Heart right ventricle (tissue), 16 donors: Measurements from ENCODE around the gene CALHM1. TPM values are rescaled to one million over a fixed set of nuclear protein-coding genes. Genes with fewer than 3 reads are reported as not detected.
A peak's percentile ranks its signal among the peaks of the same experiment; 100 is the strongest.

ENCODE experiments used
- ATAC-seq, 8 donors: fragments of 200-7000 bp; cut with Tn5 transposase; one replicate each; pipeline ENCODE4 v1.9.1; 2020; ENCODE audit warnings: mild to moderate bottlenecking in 8 of 8, moderate library complexity in 8 of 8, moderate number of reproducible peaks in 1 of 8
- DNase-seq, 2 donors: peaks; one replicate each; pipeline ENCODE4 v3.0.0-alpha.2; 2020
- H3K27ac ChIP-seq, 10 donors: fragments of 200-600 bp; sonication (generic) in 2 of 10; one replicate each; pipeline versions ENCODE4 v1.5.0 to v1.8.0; 2020 to 2022; ENCODE audit warnings: mild to moderate bottlenecking in 3 of 10
- H3K27me3 ChIP-seq, 7 donors: fragments of 200-600 bp; one replicate each; pipeline ENCODE4 v1.8.0; 2021 to 2022; ENCODE audit warnings: mild to moderate bottlenecking in 2 of 7
- H3K36me3 ChIP-seq, 9 donors: fragments of 200-600 bp; sonication (generic) in 1 of 9; one replicate each; pipeline versions ENCODE4 v1.5.0 to v1.8.0; 2020 to 2022; ENCODE audit warnings: mild to moderate bottlenecking in 2 of 9
- H3K4me1 ChIP-seq, 9 donors: fragments of 200-600 bp; sonication (generic) in 1 of 9; one replicate each; pipeline versions ENCODE4 v1.5.0 to v1.8.0; 2020 to 2022; ENCODE audit warnings: mild to moderate bottlenecking in 4 of 9
- H3K4me3 ChIP-seq, 10 donors: fragments of 200-600 bp; sonication (generic) in 2 of 10; one replicate each; pipeline versions ENCODE4 v1.5.0 to v1.8.0; 2020 to 2022; ENCODE audit warnings: mild to moderate bottlenecking in 7 of 10, moderate library complexity in 2 of 10
- H3K9me3 ChIP-seq, 11 donors: fragments of 200-600 bp in 10 of 11; sonication (generic) in 2 of 11; one replicate each; pipeline versions ENCODE4 v1.5.0 to v1.8.0; 2013 to 2022; ENCODE audit warnings: mild to moderate bottlenecking in 2 of 11, control low read depth in 1 of 11, moderate library complexity in 1 of 11
- WGBS, 2 donors: extraction: QIAGEN DNeasy Blood & Tissue Kit; methylation state at CpG; one replicate each; pipeline ENCODE4 v1.1.7; 2013; ENCODE audit warnings: inconsistent platforms in 1 of 2; 5-methylcytosine and 5-hydroxymethylcytosine counted together
- intact Hi-C, 10 donors: fragments of 100-400 bp; cut with DNase I; formaldehyde crosslinking; loops; one replicate each; pipeline versions ENCODE4 v1.11.1 to v1.14.2; 2022
- polyA plus RNA-seq, 2 donors: library from polyadenylated mRNA; stranded (reverse); fragments of 200-250 nt; gene quantifications; one replicate each; pipeline ENCODE4 v1.2.3, GENCODE V29; 2013
- total RNA-seq, 10 donors: library from RNA; stranded (reverse); fragmentation: NEBNext Ultra II Directional in 3 of 10; extraction: Animal tissue kit (Norgen Biotek cat#: 25700) in 3 of 10; gene quantifications; one replicate each; pipeline versions ENCODE4 v1.2.1 to v1.2.4, GENCODE V29; 2021 to 2023
- TF ChIP-seq, protein P1 (sequence below), 9 donors: fragments of 200-600 bp; sonication (generic) in 2 of 9; IDR thresholded peaks; one replicate each; pipeline versions ENCODE4 v1.5.0 to v1.8.0; 2021 to 2022; ENCODE audit warnings: antibody characterized with exemption in 9 of 9, mild to moderate bottlenecking in 5 of 9, moderate library complexity in 1 of 9
- donor health status: Arrhythmogenic right ventricular cardiomyopathy.
- donor health status: ischemic (EF 13 %, LVEDD 7.1; RV severe dilation, severe dysfunction).
- donor health status: healthy with polysubstance abuse.
- donor health status: DM: no; HTN: yes; CAD: no.
- donor health status: DM: no; HTN: no; CAD: no.
- donor health status: ischemic (EF 25% LVEDD 6.9; RV normal size, moderate dysfunction).
- donor health status: ischemic (EF 25% LVEDD 5.7; RV mildly dilated, moderate dysfunction).
- donor health status: healthy.
- donor health status: DM: yes; HTN: yes; CAD: no.
- donor health status: Ischemic cardiomyopathy.
- donor health status: ischemic (EF 35%, LVEDD 5.7; RV mildly dilated, moderate dysfunction).
- donor health status: nonischemic (EF 11% LVEDD 7.7; RV severe dilation, severe dysfunction).
- donor health status: DM: yes; HTN: yes; CAD: no.
- donor health status: PGD.
- donor health status: ischemic (EF 29% LVEDD 5.4; RV normal size, mild dysfunction).
- donor health status: nonischemic (EF 23%, LVEDD 6.1; RV moderate dilation, normal function).

CALHM1 gene
- total and polyA plus RNA-seq, 12 donors = not detected

- Histone ChIP-seq H3K36me3 (no peaks in the 10 kb centered on the region), H3K27me3 (no peaks in the 10 kb centered on the region), H3K4me3 (no peak overlapping the region), H3K27ac (no peak overlapping the region), H3K4me1 (peaks cover 0 to 36% (median 0%) of the 10 kb centered on the region in 9 donors), H3K9me3 (no peaks in the 10 kb centered on the region)
- intact Hi-C loops = no loop called here
- TF ChIP-seq, protein P1, sequence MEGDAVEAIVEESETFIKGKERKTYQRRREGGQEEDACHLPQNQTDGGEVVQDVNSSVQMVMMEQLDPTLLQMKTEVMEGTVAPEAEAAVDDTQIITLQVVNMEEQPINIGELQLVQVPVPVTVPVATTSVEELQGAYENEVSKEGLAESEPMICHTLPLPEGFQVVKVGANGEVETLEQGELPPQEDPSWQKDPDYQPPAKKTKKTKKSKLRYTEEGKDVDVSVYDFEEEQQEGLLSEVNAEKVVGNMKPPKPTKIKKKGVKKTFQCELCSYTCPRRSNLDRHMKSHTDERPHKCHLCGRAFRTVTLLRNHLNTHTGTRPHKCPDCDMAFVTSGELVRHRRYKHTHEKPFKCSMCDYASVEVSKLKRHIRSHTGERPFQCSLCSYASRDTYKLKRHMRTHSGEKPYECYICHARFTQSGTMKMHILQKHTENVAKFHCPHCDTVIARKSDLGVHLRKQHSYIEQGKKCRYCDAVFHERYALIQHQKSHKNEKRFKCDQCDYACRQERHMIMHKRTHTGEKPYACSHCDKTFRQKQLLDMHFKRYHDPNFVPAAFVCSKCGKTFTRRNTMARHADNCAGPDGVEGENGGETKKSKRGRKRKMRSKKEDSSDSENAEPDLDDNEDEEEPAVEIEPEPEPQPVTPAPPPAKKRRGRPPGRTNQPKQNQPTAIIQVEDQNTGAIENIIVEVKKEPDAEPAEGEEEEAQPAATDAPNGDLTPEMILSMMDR (IDR thresholded peaks at IDR 0.05) = no peak
- DNase-seq = no peak
- 61 to 69% methylated on average over 32 of the region's 32 CpGs for WGBS, 2 donors
- ATAC-seq = no peak
These were observed 14.6 kb upstream of the CALHM1 start for GRCh38 chr10:103473261-103473671.

GRCh38 chr10:103472005-103472404, 13.3 kb upstream of the CALHM1 start:
- TF ChIP-seq, protein P1 (IDR thresholded peaks at IDR 0.05) = no peak
- no peak for DNase-seq
- WGBS, 2 donors = 89 to 93% methylated on average over 2 of the region's 2 CpGs
- Histone ChIP-seq H3K27ac (peak overlapping the region in 1 of 10 donors; percentile 82), H3K27me3 (no peaks in the 10 kb centered on the region), H3K4me1 (peaks cover 0 to 46% (median 0%) of the 10 kb centered on the region in 9 donors), H3K9me3 (no peaks in the 10 kb centered on the region), H3K4me3 (no peak overlapping the region), H3K36me3 (no peaks in the 10 kb centered on the region)
- intact Hi-C loops = no loop called here
- no peak for ATAC-seq

DNA sequence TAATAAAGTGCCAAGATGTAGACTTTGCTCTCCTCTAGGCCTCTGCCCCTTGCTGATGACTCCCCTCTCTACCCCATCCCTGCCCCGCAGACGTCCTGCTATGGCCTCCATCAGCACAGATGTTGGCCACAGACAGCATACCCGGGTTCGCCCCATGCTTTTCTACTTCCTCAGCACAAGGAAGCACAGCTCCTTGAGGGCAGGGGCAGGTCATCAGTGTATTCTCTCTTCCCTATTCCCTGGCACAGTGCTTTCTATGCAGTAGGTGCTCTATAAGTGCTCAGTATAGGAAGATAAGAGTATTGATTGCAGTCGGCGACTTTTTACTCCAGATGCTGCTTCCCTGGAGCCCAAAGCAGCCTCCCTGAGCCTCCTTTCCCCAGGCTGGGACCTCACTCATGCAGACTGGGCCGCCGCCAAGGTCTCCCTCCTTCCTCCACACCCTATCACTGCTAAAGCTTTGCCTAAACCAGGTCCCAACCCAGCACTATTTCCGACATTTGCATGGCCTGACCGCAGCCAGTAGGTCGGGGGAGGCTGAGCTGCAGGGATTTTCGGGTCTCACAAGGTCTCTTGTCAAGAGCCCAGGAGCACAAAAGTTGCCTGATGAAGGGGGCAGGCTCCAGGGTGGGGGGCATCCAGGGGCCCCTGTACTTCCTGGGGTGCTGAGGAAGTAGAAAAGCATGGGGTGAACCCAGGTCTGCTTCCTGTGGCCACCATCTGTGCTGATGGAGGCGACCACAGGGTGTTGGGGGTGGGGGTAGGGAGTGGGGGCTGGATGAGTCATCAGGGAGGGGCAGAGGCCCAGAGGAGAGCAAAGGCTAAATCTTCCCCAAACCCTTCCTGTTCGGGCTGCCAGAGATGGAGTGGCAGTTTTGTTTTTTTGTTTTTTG, 12.3 kb upstream of the CALHM1 start:
- peak overlapping the region in 1 of 10 donors; percentile 82 for H3K27ac ChIP-seq
- intact Hi-C loops = no loop called here
- H3K4me3 ChIP-seq = no peak overlapping the region
- H3K4me1 ChIP-seq = peaks cover 0 to 46% (median 0%) of the 10 kb centered on the region in 9 donors
- TF ChIP-seq, protein P1 (IDR thresholded peaks at IDR 0.05) = no peak
- no peaks in the 10 kb centered on the region for H3K36me3 ChIP-seq
- 63 to 70% methylated on average over 14 of the region's 14 CpGs for WGBS, 2 donors
- no peaks in the 10 kb centered on the region for H3K27me3 ChIP-seq
- H3K9me3 ChIP-seq = no peaks in the 10 kb centered on the region
- DNase-seq (peak in 1 of 2 donors; percentile 54), ATAC-seq (peak; percentile 60 to 81 (median 66))

DNA sequence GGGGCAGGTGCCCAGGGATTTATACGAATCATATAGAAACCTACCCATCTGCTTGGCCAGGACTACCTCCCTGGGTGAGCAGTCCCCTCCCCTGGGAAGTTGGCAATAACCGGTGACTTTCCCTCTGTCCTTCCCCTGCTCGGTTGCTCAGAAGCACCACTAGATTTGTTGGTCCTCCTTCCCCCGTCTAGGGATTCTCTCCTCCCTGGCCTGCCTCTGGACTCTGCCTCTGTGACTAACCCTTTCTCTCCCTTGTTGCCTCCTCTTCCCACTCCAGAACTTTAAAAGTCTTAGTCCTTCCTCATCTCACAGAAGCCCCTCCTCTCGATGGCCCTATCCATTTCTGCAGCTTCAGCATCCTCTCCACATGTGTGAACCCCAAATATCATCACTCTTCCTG, 10.5 kb upstream of the CALHM1 start:
- Histone ChIP-seq H3K4me3 (no peak overlapping the region), H3K36me3 (no peaks in the 10 kb centered on the region), H3K4me1 (peaks cover 0 to 46% (median 0%) of the 10 kb centered on the region in 9 donors), H3K27me3 (no peaks in the 10 kb centered on the region), H3K27ac (no peak overlapping the region), H3K9me3 (no peaks in the 10 kb centered on the region)
- 69 to 70% methylated on average over 5 of the region's 5 CpGs for WGBS, 2 donors
- TF ChIP-seq, protein P1 (IDR thresholded peaks at IDR 0.05) = no peak
- ATAC-seq (no peak), DNase-seq (no peak)
- intact Hi-C loops = no loop called here
